Stimulated activated CD8-positive, alpha-beta memory T cell treated with anti-CD3 and anti-CD28 coated beads, Interleukin-4, amount 100 ng/mL, for 1 hour (primary cell): ENCODE measurements around the gene MAGOH.

Experiments
- DNase-seq, 2 donors: peaks; one replicate each; pipeline ENCODE4 v3.0.0-alpha.2; 2020; ENCODE audit warnings: low read depth in 2 of 2, low spot score in 1 of 2

MAGOH gene

DNA sequence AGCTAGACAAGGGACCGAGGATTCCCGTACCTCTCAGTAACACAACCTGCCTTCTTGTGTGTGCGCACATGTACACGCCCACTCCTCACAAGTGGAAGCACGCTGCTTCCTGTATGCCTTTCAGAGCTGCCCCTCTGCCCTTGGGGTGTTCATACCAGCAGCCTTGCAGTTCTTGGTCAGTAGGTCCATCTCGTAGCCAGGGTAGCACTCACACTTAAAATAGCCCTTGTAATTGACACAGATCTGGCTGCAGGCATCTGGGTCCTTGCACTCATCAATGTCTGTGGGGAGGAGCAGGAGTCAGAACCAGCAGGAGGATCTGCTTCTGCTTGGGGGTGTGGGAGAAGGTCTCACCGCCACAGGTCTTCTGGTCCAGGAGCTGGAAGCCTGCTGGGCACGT, 32.6 kb upstream of the MAGOH start:
- DNase-seq = no peak

DNA sequence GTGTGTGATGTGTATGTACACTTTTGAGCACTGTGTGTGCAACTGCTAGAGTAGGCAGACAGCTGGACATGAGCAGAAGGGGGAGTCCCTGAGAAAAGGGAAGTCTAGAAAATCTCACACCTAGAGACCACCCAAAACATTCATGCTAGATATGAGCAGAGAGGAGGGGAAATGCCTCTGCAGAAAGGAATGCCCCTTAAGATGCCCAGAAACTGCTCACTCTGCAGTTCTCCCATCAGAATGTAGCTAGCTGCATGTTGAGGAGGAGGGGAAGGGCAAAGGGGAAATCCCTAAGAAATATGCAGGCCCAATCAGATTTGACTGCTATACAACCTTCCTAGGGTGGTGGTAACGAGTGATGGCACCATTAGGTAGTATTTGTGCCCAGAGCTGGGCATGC, 31.8 kb upstream of the MAGOH start:
- no peak for DNase-seq

DNA sequence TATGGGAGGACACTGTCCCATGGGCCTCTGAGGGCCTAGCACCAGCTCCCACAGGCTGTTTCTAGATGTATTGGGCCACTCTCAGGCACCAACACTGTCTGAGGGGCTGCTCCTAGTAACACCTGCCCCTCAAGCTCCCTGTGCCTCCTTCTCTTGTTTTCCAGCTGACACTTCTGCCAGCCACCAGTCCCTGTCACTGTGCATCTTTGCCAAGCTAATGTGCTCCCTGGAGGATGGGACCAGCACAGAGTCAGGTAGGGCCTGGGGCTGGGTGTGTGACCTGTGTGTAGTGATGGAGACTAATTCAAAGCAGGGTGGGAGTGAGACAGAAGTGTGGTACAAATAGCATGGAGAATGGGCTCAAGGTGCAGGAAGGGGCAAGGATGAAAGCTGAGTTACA, 29.4 kb upstream of the MAGOH start:
- no peak for DNase-seq

DNA sequence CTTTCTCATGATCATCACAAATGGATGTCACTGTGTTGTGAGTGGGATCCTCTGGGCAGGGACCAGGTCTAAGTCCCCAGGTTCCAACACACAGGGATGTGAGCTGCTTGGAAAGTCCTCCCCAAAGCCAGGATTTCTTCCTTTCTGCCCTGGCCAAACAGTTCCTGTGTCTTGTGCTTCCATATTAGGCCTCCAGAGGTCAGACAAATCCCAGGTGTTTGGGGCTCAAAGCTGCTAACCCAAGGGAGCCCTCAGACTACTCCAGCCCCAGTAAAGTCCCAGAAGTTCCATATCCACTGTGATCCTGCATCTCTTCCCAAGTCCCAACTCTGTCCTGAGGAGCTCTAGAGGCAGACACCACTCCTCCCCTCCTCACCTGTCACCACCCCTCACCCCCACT, 27.7 kb upstream of the MAGOH start:
- DNase-seq = no peak

DNA sequence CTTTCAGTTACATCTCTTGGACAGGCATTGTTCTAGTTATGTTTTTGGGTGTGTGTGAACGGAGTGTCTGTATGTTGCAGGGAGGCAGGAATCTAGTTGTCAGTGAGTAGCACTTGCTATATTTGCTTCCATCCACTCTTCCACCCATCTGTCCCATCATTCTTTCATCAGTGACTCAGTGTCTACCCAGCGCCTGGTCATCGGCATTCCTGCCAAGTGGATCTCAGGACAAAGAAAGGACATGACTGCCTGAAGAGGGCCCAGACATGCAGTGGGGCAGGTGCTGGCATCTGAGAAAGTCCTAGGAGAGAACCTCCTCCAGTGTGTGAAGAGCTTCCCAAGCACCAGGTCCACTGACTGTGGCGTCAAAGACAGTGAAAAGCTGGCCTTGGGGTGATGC, 27.3 kb upstream of the MAGOH start:
- no peak for DNase-seq

DNA sequence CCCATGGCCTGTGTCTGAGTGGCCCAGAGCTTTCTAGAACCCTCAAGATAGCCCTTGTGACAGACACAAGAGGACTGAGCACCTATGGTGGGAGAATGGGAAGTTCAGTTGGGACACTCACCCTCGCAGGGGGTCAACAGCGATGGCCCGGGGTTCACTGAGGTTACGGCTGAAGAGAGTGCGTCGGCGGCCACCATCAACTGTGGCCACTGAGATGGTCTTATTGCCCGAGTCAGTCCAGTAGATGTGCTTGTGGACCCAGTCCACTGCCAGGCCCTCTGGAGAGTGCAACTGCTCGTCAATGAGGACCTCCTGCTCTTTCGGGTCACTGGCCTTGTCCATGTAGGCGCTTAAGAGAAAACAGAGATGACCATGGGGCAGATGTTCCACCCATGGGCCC, 25.7 kb upstream of the MAGOH start:
- DNase-seq = no peak

DNA sequence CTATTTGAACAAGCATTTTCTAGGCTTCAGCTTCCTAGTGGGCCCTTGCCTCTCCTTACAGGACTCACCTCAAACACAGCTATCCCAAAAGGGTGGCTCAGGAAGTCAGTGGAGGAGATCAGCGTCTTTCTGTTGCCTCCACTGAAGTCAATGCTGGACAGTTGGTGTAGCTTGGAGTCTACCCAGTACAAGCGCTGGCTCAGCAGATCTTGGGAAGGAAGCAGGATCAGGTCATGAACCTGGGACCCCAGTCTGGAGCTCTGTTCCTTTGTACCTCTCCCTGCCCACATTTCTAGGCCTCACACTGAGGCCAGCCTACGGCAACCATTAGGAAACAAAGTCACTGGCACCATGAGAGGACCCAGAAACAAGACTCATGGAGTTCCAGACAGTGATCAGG, 23.7 kb upstream of the MAGOH start:
- no peak for DNase-seq

DNA sequence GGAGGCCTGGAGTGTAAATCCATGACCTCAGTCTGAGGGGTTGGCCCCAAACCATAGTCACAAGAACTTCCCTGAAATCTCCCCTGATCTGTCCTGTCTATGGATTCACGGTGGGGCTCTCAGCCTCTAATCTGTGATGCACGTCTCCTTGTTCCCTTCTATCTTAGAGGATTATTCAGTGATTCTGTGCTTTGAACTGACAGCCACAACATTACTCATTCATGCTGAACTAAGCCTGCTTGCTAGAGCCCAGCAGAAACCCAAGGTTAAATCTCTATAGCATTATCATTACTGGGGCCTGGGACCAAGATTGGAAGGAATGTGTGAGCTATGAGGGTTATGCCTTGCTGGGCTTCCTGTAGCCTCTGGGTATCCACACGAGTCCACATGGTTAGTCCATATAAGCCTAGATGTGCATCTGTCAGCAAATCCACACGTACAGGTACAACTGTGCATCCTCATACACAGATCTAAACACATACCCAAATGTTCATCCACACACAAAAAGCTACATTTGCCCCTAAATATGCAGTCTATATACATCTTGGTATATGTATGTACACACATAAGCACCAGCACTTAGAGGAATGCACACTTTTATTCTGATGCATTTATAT, 22.4 kb upstream of the MAGOH start:
- no peak for DNase-seq

DNA sequence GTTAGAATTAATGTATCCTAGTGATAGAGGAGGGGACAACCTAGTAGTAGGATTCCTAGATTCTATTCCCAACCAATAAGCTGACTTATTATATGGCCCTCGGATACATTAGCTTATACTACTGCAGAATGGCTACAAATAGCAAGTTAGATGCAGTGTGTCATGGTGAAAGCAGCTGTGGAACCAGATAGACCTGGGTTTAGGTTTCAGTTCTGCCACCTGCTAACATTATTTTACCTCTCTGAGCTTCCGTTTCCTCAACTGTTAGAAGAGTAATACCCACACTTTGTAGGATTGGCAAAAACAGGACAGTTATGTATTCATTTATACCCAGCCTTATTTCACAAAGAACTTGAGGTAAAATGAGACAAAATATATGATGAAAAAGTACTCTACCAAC, 21.6 kb upstream of the MAGOH start:
- DNase-seq = no peak

DNA sequence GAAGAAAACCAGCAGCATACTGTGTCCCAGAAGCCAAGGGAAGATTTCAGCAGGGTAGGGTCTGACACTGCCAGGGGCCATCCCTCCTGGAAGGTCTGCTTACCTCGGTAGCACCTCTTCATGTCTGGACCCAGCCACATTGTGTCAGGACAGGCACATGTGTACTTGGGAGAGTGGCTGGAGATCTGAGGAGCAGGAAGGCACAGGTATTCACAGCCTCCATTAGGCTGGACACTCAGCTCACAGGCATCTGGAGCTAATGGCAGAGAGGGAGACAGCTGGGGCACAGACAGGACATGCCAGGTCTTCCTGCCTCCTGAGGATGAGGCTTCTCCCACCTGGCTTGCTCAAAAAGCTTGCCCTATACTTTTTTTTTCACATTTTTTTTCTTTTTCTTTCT, 19.9 kb upstream of the MAGOH start:
- DNase-seq = no peak

DNA sequence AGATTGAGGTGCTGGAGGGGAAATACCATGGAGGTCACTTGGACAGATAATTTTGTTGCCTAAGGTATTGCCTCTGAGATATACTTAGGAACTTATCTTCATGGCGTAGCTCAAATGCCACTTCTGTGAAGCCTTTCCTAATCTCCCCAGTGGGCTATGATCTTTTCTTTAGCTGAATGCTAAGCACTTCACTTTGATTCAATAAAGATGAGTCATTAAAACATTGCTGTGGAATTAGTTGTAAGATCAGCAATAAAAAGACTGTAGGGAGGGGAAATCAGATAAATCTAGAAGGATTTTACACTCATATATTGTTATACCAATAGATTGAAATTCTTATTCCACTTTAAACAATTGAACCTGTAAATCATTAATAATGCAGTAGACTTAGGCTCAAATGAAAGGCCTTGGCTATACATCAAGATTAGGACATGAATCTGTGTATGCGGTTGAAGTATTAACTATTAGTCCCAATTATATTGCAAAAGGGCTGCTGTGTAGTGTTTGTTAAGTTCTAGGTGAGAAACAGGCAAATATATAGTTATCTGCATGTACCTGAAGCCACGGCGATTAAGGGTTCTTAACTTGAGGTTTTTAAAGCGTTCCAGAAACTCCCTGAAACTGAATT, 19.2 kb upstream of the MAGOH start:
- no peak for DNase-seq

DNA sequence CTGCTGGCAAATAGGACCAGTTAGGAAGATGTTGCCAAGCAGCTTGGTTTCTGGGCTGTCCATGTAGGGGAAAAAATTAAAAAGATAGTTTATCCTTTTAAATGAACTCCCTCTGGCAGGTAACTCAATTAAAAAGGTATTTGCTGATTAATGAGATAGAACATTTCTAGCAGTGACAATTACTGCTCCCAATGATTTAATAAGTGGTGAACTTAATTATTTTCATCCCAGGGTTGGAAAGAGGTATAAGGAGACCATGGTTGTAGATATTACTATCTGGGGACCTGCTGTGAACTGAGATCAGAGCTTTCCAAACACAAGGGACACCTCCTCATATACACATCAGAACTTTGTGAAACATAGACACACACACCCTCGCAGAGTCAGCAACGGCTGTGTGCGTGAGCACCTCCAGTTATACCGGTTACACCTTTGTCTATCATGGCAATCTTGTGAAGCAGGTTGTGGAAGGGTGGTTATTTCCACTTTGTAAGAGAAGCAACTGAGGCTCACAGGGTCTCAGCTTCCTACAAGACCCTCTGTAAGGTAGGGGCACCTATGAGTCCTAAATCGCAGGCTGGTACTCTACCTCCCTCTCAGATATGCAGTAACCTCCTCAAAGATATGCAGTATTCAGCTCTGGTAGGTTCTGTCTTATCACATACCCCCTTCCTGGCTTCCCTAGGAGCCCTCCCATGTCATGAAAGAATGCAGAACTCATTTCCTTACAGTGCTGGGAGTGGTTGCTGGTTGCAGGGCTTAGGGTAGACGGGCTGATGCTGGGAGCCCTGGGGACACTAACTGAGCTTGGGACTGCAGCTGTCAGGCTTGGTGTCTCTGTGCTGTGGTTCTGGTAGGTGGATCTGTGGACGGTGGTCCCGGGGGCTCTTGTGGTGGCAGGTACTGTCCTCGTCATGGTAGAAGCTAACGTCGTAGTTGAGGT, 18.5 kb upstream of the MAGOH start:
- no peak for DNase-seq

DNA sequence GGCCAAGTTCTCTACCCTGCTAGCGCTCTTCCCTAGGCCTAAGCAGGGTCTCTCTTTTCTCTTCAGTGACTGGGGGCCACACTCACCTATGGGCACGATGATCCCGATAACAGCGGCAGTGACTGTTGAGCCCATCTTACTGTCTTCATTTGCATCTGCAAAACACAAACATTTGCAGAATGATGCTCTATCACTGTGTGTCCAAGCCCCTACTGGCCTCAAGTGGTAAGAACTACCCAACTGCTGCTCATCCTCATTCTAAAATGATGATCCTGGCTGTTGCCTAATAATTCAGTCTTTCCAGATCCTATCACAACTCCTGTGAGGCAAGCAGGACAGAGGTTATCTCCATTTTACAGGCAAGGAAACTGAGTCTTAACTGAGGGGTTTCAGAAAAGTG, 16.7 kb upstream of the MAGOH start:
- DNase-seq = no peak

DNA sequence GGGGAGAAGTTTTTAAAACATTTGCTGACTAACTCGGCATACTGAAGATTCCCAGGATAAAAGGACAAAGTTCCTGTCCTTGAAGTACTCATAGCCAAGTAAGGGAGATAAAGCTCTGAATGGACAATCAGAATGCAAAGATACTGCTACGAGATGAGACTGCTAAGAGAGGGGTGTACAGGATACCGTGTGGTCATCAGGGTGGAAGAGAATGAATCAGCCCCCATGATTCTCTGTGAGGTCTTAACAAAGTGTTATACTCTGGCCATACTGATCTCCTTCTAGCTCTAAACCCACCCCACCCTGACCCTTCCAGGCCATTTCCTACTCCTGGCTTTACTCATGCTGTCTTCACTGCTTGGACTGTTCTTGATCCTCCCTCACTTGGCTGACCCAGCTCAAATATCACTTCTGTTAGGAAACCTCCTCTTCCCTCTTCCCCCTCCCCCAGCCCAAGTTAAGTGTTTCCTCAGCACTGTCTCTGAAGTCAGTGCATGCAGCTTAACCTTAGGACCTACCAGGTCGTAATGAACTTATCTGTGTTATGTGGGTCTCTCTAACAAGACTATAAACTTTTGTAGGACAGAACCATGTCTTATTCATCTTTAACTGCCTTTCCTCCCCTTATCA, 15.8 kb upstream of the MAGOH start:
- no peak for DNase-seq

DNA sequence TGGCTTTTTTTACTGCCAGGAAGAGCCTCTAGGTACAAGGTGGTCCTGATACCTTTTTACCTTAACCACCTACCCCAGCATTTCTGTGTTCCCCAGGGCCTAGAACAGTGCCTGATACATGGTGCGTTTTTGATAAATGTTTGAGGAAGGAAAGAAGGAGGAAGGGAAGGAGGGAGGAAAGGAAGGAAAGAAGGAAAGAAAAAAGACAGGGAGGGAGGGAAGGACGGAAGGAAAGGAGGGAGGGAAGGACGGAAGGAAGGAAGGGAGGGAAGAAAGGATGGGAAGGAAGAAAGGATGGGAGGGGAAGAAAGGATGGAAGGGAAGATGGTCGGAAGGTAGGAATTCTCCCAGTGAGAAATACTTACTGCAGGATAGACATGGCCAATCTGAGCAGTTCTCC, 12.0 kb upstream of the MAGOH start:
- DNase-seq = no peak

DNA sequence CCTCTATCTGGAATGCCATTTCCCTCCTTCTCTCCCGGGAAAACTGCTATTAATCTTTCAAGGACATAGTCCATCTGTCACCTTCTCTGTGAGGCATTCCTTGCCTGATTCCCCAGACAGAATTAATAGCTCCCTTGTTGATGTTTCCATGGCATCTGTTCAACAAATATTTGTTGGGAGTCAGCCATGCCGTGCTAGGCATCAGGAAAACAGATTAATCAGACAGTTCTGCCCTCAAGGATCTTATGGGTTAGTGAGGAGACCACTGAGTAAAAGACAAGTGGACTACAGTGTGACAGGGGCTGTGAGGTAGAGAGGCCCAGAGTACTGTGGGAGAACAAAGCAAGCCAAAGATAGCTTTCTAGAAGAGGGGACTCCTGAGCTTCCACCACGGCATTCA, 11.4 kb upstream of the MAGOH start:
- no peak for DNase-seq

DNA sequence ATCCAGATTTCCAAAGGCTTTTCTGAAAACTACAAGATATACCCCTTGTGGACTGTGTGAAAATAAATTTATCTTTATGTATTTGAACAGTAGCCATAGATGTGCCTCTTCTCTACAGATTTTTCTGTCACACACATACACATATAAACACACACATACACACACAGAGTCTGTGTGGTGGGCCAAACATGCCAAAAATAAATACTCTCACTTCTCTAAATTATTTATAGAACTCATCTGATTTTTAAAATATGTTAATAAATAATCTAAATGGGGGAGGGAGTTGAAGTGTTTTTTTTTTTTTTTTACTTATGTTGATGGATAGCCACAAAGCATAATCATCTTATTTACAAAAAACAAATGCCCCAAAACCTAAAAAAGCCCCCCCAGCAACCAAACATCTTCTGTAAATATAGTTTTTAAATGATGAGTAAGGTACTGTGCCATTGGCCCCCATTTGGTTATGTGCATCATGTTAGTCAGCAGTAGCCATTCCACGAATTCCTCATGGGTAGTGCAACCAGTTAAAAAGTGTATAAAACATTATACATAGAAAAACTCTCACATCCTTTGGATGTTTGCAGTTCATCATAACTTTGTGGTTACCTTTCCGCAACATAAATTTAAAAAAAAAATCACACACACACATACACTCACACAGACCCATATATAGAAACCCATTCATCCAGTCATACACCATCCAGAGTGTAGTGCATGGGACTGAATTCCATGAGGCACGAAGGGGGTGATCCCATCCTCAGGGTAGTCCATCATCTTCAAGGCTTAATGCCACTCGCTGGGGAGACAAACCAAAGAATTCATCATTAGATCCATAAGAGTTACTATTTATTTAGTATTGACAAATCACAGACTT, 8.2 kb upstream of the MAGOH start:
- DNase-seq = no peak

DNA sequence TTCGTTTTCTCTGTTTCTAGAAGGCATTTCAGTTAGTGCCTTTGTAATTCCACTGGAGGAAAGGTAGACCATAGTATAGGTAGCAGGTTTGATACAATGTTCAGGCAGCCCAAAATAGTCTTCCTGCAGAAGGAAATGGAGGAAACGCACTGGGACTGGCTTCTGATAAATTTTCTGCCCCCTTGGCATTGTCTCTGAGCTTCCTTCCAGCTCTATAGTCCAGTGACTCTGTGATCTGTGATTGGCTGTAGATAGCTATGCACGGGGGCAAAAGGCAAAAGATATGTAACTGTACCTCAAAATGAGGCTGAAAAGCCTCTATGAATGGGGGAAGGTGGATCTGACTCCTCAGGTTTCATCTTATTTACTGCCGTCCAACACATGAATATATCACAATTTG, 5.8 kb upstream of the MAGOH start:
- DNase-seq = no peak

DNA sequence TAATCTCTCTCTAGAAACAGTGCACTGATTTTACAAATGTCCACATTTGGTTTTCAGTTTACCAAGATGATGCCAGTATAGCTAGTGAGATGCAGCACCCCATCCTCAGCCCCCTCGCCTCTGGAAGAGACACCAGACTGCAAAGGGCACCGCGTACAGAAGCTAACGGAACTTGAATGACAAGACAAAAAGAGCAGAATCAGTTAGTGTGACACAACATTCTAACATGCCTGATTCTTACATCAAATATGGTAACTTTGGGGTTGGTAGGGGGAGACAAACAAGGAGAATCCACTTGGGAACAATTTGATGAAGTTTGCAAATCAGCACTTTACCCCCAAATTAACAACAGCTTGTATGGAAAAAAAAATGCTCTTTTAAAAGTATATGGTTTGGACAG, 4.1 kb upstream of the MAGOH start:
- DNase-seq = no peak

DNA sequence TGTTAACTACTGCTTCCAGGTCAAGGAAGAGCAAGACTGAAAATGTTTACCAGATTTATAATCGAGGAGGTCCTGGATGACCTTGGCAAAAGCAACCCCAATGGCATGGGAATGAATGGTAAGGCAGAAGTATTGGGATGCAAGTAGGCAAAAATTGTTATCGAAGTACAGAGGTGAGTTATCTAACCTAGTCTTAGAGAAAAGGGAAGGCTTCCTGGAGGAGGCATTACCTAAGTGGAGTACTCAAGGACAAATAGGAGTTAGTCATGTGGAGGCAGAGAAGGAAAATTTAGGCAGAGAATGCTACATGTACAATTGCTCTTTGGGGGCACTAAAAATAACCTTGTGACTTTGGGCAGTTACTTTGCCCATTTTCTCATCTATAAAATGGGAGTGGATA, 3.5 kb upstream of the MAGOH start:
- no peak for DNase-seq

DNA sequence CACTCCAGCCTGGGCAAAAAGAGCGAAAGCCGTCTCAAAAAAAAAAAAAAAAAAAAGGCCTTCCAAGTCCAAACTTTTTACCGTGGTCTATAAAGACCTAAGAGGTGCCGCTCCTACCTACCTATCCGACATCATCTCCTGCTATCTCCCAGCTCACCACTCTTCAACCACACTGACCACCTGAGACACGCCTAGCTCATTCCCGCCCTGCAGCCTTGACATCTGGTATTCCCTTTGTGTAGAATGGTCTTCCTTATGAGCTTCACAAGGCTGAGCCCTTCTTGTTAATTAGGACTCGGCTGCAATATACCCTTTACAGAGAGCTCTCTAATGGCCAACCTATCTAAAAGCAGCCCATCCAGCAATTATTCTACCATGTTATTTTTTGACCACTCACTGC, 680 bp downstream of the MAGOH start:
- DNase-seq = no peak
